Testis (tissue), 3 donors: Measurements from ENCODE around the gene ARL6IP5. TPM values are rescaled to one million over a fixed set of nuclear protein-coding genes. Genes with fewer than 3 reads are reported as not detected.

Experiments used
- DNase-seq: peaks from one replicate; pipeline ENCODE4 v3.0.0-alpha.2; 2019
- H3K27ac ChIP-seq, 2 donors: fragments of 200-600 bp; sonication (generic); one replicate each; pipeline ENCODE4 v1.5.1; 2019
- H3K27me3 ChIP-seq: fragments of 200-600 bp; sonication (generic); one replicate; pipeline ENCODE4 v1.5.1; 2019
- H3K36me3 ChIP-seq: fragments of 200-600 bp; sonication (generic); one replicate; pipeline ENCODE4 v1.5.1; 2017; ENCODE audit warnings: low read depth; ENCODE audit errors: missing control alignments
- H3K4me1 ChIP-seq: fragments of 200-600 bp; sonication (generic); one replicate; pipeline ENCODE4 v1.5.1; 2019
- H3K4me3 ChIP-seq, 2 donors: fragments of 200-600 bp; sonication (generic); one replicate each; pipeline ENCODE4 v1.5.1; 2017 to 2019
- H3K9me3 ChIP-seq: fragments of 200-600 bp; sonication (generic); one replicate; pipeline ENCODE4 v1.5.1; 2017
- POLR2A ChIP-seq: fragments of 450-650 bp; IDR thresholded peaks from one replicate; pipeline ENCODE4 v1.6.1; 2017; ENCODE audit warnings: antibody characterized with exemption, mild to moderate bottlenecking, moderate library complexity
- WGBS, 2 donors: methylation state at CpG; one replicate each; pipeline ENCODE4 v1.1.5; 2018; 5-methylcytosine and 5-hydroxymethylcytosine counted together
- intact Hi-C: fragments of 100-400 bp; cut with DNase I; formaldehyde crosslinking; loops from one replicate; pipeline ENCODE4 v1.15.1; 2023; ENCODE audit warnings: low total_unique reads
- polyA plus RNA-seq: library from polyadenylated mRNA; stranded (reverse); fragments of 350-450 nt; fragmentation: Illumina TruSeq; extraction: RNeasy Lipid Tissue Mini Kit (QIAGEN cat#74804); gene quantifications from one replicate; pipeline ENCODE4 v1.2.3, GENCODE V29; 2014; ENCODE audit warnings: low read depth, low replicate concordance; ENCODE audit not compliant: insufficient read depth
- total RNA-seq, 2 donors: library from RNA; depleted of rRNA; stranded (reverse); fragments of >200 nt; gene quantifications; one replicate each; pipeline ENCODE4 v1.2.3, GENCODE V29; 2016
- TF ChIP-seq, protein P1 (sequence below), 3 experiments: fragments of 450-650 bp in 2 of 3; fragments of 200-600 bp in 1 of 3; sonication (generic) in 1 of 3; IDR thresholded peaks; one replicate each; pipeline ENCODE4 v1.5.1; 2016 to 2019; ENCODE audit warnings: antibody characterized with exemption in 3 of 3, mild to moderate bottlenecking in 2 of 3, moderate library complexity in 1 of 3

Gene ARL6IP5
- total and polyA plus RNA-seq, 3 donors from 2014 or later = 61.3 to 70.6 (median 68.3) TPM

- Histone ChIP-seq H3K9me3 (no peaks in the 10 kb centered on the region), H3K4me3 (peak within 1 kb of the TSS; percentile 93 to 97), H3K36me3 (no peaks in the 10 kb centered on the region), H3K27ac (peak within 1 kb of the TSS; percentile 87 to 88), H3K4me1 (peaks cover 27% of the 10 kb centered on the region), H3K27me3 (no peaks in the 10 kb centered on the region)
- intact Hi-C loops = no loop called here
- peak; percentile 96 for DNase-seq
- 2% methylated on average over 25 to 37 of the region's 37 CpGs for WGBS, 2 donors
- no peak for TF ChIP-seq POLR2A
- TF ChIP-seq, protein P1, sequence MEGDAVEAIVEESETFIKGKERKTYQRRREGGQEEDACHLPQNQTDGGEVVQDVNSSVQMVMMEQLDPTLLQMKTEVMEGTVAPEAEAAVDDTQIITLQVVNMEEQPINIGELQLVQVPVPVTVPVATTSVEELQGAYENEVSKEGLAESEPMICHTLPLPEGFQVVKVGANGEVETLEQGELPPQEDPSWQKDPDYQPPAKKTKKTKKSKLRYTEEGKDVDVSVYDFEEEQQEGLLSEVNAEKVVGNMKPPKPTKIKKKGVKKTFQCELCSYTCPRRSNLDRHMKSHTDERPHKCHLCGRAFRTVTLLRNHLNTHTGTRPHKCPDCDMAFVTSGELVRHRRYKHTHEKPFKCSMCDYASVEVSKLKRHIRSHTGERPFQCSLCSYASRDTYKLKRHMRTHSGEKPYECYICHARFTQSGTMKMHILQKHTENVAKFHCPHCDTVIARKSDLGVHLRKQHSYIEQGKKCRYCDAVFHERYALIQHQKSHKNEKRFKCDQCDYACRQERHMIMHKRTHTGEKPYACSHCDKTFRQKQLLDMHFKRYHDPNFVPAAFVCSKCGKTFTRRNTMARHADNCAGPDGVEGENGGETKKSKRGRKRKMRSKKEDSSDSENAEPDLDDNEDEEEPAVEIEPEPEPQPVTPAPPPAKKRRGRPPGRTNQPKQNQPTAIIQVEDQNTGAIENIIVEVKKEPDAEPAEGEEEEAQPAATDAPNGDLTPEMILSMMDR (IDR thresholded peaks at IDR 0.05) = no peak
Observed at GRCh38 chr3:69080233-69080920, 4.4 kb upstream of the ARL6IP5 start, which contains the start of gene UBA3. UBA3 (minus strand) TSS chr3:69080365; CDS start chr3:69080353, 12 bp downstream.

GRCh38 chr3:69081583-69082262 lies 3.0 kb upstream of the ARL6IP5 start:
- Histone ChIP-seq H3K36me3 (no peaks in the 10 kb centered on the region), H3K4me3 (no peak overlapping the region), H3K9me3 (no peaks in the 10 kb centered on the region), H3K27me3 (no peaks in the 10 kb centered on the region), H3K27ac (no peak overlapping the region), H3K4me1 (peaks cover 30% of the 10 kb centered on the region)
- DNase-seq = peak; percentile 37
- no peak for TF ChIP-seq POLR2A
- TF ChIP-seq, protein P1 (IDR thresholded peaks at IDR 0.05) = no peak
- intact Hi-C loops = no loop called here
- 79 to 83% methylated on average over 5 of the region's 5 CpGs for WGBS, 2 donors

DNA sequence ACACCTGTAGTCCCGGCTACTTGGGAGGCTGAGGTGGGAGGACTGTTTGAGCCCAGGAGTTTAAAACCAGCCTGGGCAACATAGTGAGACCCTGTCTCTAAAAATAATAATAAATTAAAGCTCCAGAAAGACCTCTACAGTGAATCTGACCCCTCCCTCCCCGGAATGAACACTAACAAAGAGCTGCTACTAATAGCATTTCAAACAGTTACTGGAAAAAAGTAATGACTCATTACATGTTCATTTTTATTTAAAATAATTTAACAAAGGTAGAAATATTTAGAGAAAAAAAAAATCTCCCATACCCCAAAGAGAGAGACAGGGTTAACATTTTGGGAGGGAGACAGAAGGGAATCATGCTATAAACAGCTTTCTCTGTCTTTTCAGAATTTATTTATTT lies 2.4 kb upstream of the ARL6IP5 start:
- no peaks in the 10 kb centered on the region for H3K27me3 ChIP-seq
- WGBS, 2 donors = 80 to 83% methylated on average over 2 of the region's 2 CpGs
- intact Hi-C loops = no loop called here
- TF ChIP-seq, protein P1 (IDR thresholded peaks at IDR 0.05) = no peak
- no peak for TF ChIP-seq POLR2A
- H3K9me3 ChIP-seq = no peaks in the 10 kb centered on the region
- H3K4me1 ChIP-seq = peaks cover 36% of the 10 kb centered on the region
- DNase-seq = no peak
- H3K4me3 ChIP-seq = no peak overlapping the region
- H3K27ac ChIP-seq = peak overlapping the region in 1 of 2 donors; percentile 46
- no peaks in the 10 kb centered on the region for H3K36me3 ChIP-seq

GRCh38 chr3:69082805-69083204 lies 1.9 kb upstream of the ARL6IP5 start:
- Histone ChIP-seq H3K27me3 (no peaks in the 10 kb centered on the region), H3K4me1 (peaks cover 41% of the 10 kb centered on the region), H3K4me3 (no peak overlapping the region), H3K36me3 (no peaks in the 10 kb centered on the region), H3K9me3 (no peaks in the 10 kb centered on the region), H3K27ac (peak overlapping the region in 1 of 2 donors; percentile 46)
- peak; percentile 39 for DNase-seq
- TF ChIP-seq, protein P1 (IDR thresholded peaks at IDR 0.05) = no peak
- TF ChIP-seq POLR2A = no peak
- intact Hi-C loops = no loop called here
